ENCODE measurements around the gene ITCH.
"Not testable (repeated sequence)": the region's sequence is repeated elsewhere in the genome, so short reads cannot be mapped to it uniquely, and the experiment has no call there.

ITCH gene

GRCh38 chr20:34512266-34512954 is 149.3 kb downstream of the ITCH start:
- H4K12ac ChIP-seq (ENCODE audit: low read depth, low read length) = no peak overlapping the region
- H3K9ac ChIP-seq (ENCODE audit: low read length) = no peak overlapping the region
- no peak overlapping the region for H3K4me3 ChIP-seq (ENCODE audit: low read depth, low read length)
- H3K27me3 ChIP-seq (ENCODE audit: insufficient read depth, low read length) = no peaks in the 10 kb centered on the region
- H3K4me2 ChIP-seq (ENCODE audit: low read length) = no peak overlapping the region
- peaks cover 5 to 6% of the 10 kb centered on the region in 2 experiments for H3K4me1 ChIP-seq (ENCODE audit: control insufficient read depth in 1 of 2, insufficient read depth in 2 of 2, low read length in 2 of 2)
- no peak overlapping the region for H2BK5ac ChIP-seq (ENCODE audit: low read depth, low read length, poor library complexity)
- H2AFZ ChIP-seq (ENCODE audit: insufficient read depth, low read length, poor library complexity) = no peak overlapping the region
- H4K91ac ChIP-seq (ENCODE audit: low read depth, low read length) = no peak overlapping the region
- no peaks in the 10 kb centered on the region for H3K9me3 ChIP-seq (ENCODE audit: insufficient read depth, low read depth, low read length)
- H3K79me2 ChIP-seq (ENCODE audit: control insufficient read depth, insufficient read depth, low read length, poor library complexity) = peaks cover 7% of the 10 kb centered on the region
- no CpG with 5 or more reads among the region's 4 CpGs for WGBS (ENCODE audit: extremely low coverage, insufficient coverage, insufficient read length)
- H3K4ac ChIP-seq (ENCODE audit: low read depth, low read length) = no peak overlapping the region
- no peak overlapping the region for H3K23ac ChIP-seq (ENCODE audit: low read length)
- H3K27ac ChIP-seq (ENCODE audit: low read depth, low read length) = no peak overlapping the region
- H3K14ac ChIP-seq (ENCODE audit: low read length) = no peak overlapping the region
- no peak overlapping the region for H4K8ac ChIP-seq (ENCODE audit: low read depth, low read length)
- no peak for DNase-seq
- H3K79me1 ChIP-seq (ENCODE audit: low read length) = peaks cover 12% of the 10 kb centered on the region
- no peak overlapping the region for H2BK120ac ChIP-seq (ENCODE audit: insufficient read depth, low read length, poor library complexity)
- H3K18ac ChIP-seq (ENCODE audit: low read length) = no peak overlapping the region
- no peak overlapping the region for H2BK12ac ChIP-seq (ENCODE audit: low read length)
- H3K36me3 ChIP-seq (ENCODE audit: control insufficient read depth in 1 of 2, insufficient read depth in 2 of 2, low read length in 2 of 2) = peaks cover 2 to 20% of the 10 kb centered on the region in 2 experiments
- no peak overlapping the region for H2AK5ac ChIP-seq (ENCODE audit: low read length)

- H3K4me2 ChIP-seq (ENCODE audit: low read length) = no peak overlapping the region
- H4K91ac ChIP-seq (ENCODE audit: low read depth, low read length) = no peak overlapping the region
- H3K18ac ChIP-seq (ENCODE audit: low read length) = no peak overlapping the region
- H3K9ac ChIP-seq (ENCODE audit: low read length) = no peak overlapping the region
- H2BK12ac ChIP-seq (ENCODE audit: low read length) = no peak overlapping the region
- no peaks in the 10 kb centered on the region for H3K27me3 ChIP-seq (ENCODE audit: insufficient read depth, low read length)
- H2AFZ ChIP-seq (ENCODE audit: insufficient read depth, low read length, poor library complexity) = no peak overlapping the region
- no peak overlapping the region for H2BK120ac ChIP-seq (ENCODE audit: insufficient read depth, low read length, poor library complexity)
- no peak overlapping the region for H3K4me3 ChIP-seq (ENCODE audit: low read depth, low read length)
- H3K79me2 ChIP-seq (ENCODE audit: control insufficient read depth, insufficient read depth, low read length, poor library complexity) = peaks cover 7% of the 10 kb centered on the region
- H2AK5ac ChIP-seq (ENCODE audit: low read length) = no peak overlapping the region
- H4K8ac ChIP-seq (ENCODE audit: low read depth, low read length) = no peak overlapping the region
- H2BK5ac ChIP-seq (ENCODE audit: low read depth, low read length, poor library complexity) = no peak overlapping the region
- H3K14ac ChIP-seq (ENCODE audit: low read length) = no peak overlapping the region
- peaks cover 5 to 6% of the 10 kb centered on the region in 2 experiments for H3K4me1 ChIP-seq (ENCODE audit: control insufficient read depth in 1 of 2, insufficient read depth in 2 of 2, low read length in 2 of 2)
- peak in 1 of 2 donors; percentile 21 for DNase-seq
- H4K12ac ChIP-seq (ENCODE audit: low read depth, low read length) = no peak overlapping the region
- no peak overlapping the region for H3K23ac ChIP-seq (ENCODE audit: low read length)
- no peak overlapping the region for H3K4ac ChIP-seq (ENCODE audit: low read depth, low read length)
- no peak overlapping the region for H3K27ac ChIP-seq (ENCODE audit: low read depth, low read length)
- H3K9me3 ChIP-seq (ENCODE audit: insufficient read depth, low read depth, low read length) = no peaks in the 10 kb centered on the region
- peaks cover 12% of the 10 kb centered on the region for H3K79me1 ChIP-seq (ENCODE audit: low read length)
- H3K36me3 ChIP-seq (ENCODE audit: control insufficient read depth in 1 of 2, insufficient read depth in 2 of 2, low read length in 2 of 2) = peaks cover 2 to 18% of the 10 kb centered on the region in 2 experiments
These were observed 149.9 kb downstream of the ITCH start for GRCh38 chr20:34512955-34513419.

DNA sequence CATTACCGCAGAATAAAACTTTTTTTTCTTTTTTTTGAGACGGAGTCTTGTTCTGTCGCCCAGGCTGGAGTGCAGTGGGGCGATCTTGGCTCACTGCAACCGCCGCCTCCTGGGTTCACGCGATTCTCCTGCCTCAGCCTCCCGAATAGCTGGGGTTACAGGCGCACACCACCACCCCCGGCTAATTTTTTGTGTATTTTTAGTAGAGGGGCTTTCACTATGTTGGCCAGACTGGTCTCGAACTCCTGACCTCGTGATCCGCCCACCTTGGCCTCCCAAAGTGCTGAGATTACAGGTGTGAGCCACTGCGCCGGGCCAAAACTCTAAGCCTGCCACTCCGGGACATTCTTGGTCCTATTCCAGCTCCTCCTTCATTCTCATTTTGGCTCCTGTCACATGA is 151.0 kb downstream of the ITCH start:
- not testable (repeated sequence) for H3K4me3 ChIP-seq (ENCODE audit: low read depth, low read length)
- no CpG with 5 or more reads among the region's 17 CpGs for WGBS (ENCODE audit: extremely low coverage, insufficient coverage, insufficient read length)

DNA sequence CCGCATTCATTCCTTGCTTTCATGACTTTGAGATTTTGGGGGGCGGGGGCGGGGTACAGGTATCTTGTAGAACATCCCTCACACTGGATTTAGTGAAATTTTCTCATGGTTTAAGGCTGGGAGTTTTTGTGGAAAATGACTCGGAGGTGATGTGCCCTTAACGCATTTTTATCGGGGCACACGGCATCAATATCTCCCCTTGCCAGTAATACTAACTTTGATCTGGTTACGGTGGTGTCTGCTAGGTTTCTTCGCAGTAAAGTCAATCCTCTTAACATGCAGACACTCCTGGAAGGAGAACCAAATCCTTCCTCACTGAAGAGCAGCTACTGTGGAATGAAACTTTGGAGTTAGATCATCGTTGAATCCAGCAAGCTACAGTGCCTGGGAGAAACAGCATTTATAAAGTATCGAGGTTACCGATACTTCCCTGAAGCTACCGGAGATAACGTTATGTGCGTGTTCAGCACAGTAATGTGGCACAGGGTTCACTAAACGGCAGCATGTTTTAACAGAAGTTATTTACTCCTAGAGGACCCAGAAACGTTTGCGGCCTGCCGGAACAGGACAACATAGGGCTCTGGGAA is 151.9 kb downstream of the ITCH start:
- H2AFZ ChIP-seq (ENCODE audit: insufficient read depth, low read length, poor library complexity) = peak overlapping the region; percentile 96
- peaks cover 12% of the 10 kb centered on the region for H3K79me1 ChIP-seq (ENCODE audit: low read length)
- H3K4me1 ChIP-seq (ENCODE audit: control insufficient read depth in 1 of 2, insufficient read depth in 2 of 2, low read length in 2 of 2) = peaks cover 5 to 6% of the 10 kb centered on the region in 2 experiments
- no peak overlapping the region for H3K18ac ChIP-seq (ENCODE audit: low read length)
- no peak for DNase-seq
- no peak overlapping the region for H4K91ac ChIP-seq (ENCODE audit: low read depth, low read length)
- H3K23ac ChIP-seq (ENCODE audit: low read length) = peak overlapping the region; percentile 23
- no peaks in the 10 kb centered on the region for H3K9me3 ChIP-seq (ENCODE audit: insufficient read depth, low read depth, low read length)
- peak overlapping the region; percentile 29 for H3K9ac ChIP-seq (ENCODE audit: low read length)
- H2BK120ac ChIP-seq (ENCODE audit: insufficient read depth, low read length, poor library complexity) = no peak overlapping the region
- peaks cover 7% of the 10 kb centered on the region for H3K79me2 ChIP-seq (ENCODE audit: control insufficient read depth, insufficient read depth, low read length, poor library complexity)
- H3K4me3 ChIP-seq (ENCODE audit: low read depth, low read length) = peak overlapping the region; percentile 80
- H3K27ac ChIP-seq (ENCODE audit: low read depth, low read length) = peak overlapping the region; percentile 16
- no peak overlapping the region for H3K14ac ChIP-seq (ENCODE audit: low read length)
- no CpG with 5 or more reads among the region's 19 CpGs for WGBS (ENCODE audit: extremely low coverage, insufficient coverage, insufficient read length)
- H3K4ac ChIP-seq (ENCODE audit: low read depth, low read length) = no peak overlapping the region
- H2BK12ac ChIP-seq (ENCODE audit: low read length) = no peak overlapping the region
- peak overlapping the region; percentile 82 for H3K4me2 ChIP-seq (ENCODE audit: low read length)
- H2AK5ac ChIP-seq (ENCODE audit: low read length) = no peak overlapping the region
- no peaks in the 10 kb centered on the region for H3K27me3 ChIP-seq (ENCODE audit: insufficient read depth, low read length)
- peak overlapping the region; percentile 99 for H4K12ac ChIP-seq (ENCODE audit: low read depth, low read length)
- H3K36me3 ChIP-seq (ENCODE audit: control insufficient read depth in 1 of 2, insufficient read depth in 2 of 2, low read length in 2 of 2) = peaks cover 0 to 16% of the 10 kb centered on the region in 2 experiments
- H2BK5ac ChIP-seq (ENCODE audit: low read depth, low read length, poor library complexity) = peak overlapping the region; percentile 11
- peak overlapping the region; percentile 96 for H4K8ac ChIP-seq (ENCODE audit: low read depth, low read length)

More for the DNA sequence above, 151.0 kb downstream of the ITCH start:
- not testable (repeated sequence) for H3K27me3 ChIP-seq (ENCODE audit: insufficient read depth, low read length); H3K14ac ChIP-seq (ENCODE audit: low read length); H3K9me3 ChIP-seq (ENCODE audit: insufficient read depth, low read depth, low read length); H4K12ac ChIP-seq (ENCODE audit: low read depth, low read length); H4K91ac ChIP-seq (ENCODE audit: low read depth, low read length); H2AFZ ChIP-seq (ENCODE audit: insufficient read depth, low read length, poor library complexity); H4K8ac ChIP-seq (ENCODE audit: low read depth, low read length); H3K9ac ChIP-seq (ENCODE audit: low read length); H3K79me2 ChIP-seq (ENCODE audit: control insufficient read depth, insufficient read depth, low read length, poor library complexity); H3K27ac ChIP-seq (ENCODE audit: low read depth, low read length); H2AK5ac ChIP-seq (ENCODE audit: low read length); H3K4ac ChIP-seq (ENCODE audit: low read depth, low read length); H2BK120ac ChIP-seq (ENCODE audit: insufficient read depth, low read length, poor library complexity); H2BK12ac ChIP-seq (ENCODE audit: low read length); H2BK5ac ChIP-seq (ENCODE audit: low read depth, low read length, poor library complexity); H3K4me1 ChIP-seq (ENCODE audit: control insufficient read depth in 1 of 2, insufficient read depth in 2 of 2, low read length in 2 of 2); H3K4me2 ChIP-seq (ENCODE audit: low read length); H3K23ac ChIP-seq (ENCODE audit: low read length); H3K18ac ChIP-seq (ENCODE audit: low read length); DNase-seq
- peaks cover 12% of the 10 kb centered on the region for H3K79me1 ChIP-seq (ENCODE audit: low read length)
- peaks cover 0 to 17% of the 10 kb centered on the region in 2 experiments for H3K36me3 ChIP-seq (ENCODE audit: control insufficient read depth in 1 of 2, insufficient read depth in 2 of 2, low read length in 2 of 2)
